Neuronal stem cell (in vitro differentiated cells): ENCODE results near the gene TNC.

Experiments used
- DNase-seq: peaks from one replicate; pipeline ENCODE4 v3.0.0-alpha.2; 2013; ENCODE audit warnings: low spot score
- H2AFZ ChIP-seq: one replicate; pipeline ENCODE4 v1.6.1; 2013; ENCODE audit warnings: mild to moderate bottlenecking, low read length, inconsistent platforms
- H2AK5ac ChIP-seq: 2 replicates; pipeline ENCODE4 v1.6.1; 2013; ENCODE audit warnings: low read depth, mild to moderate bottlenecking, inconsistent platforms, low read length, moderate library complexity, mixed read lengths
- H2BK120ac ChIP-seq: 2 replicates; pipeline ENCODE4 v1.6.1; 2013; ENCODE audit warnings: low read depth, mild to moderate bottlenecking, inconsistent platforms, low read length, moderate library complexity, mixed read lengths
- H2BK12ac ChIP-seq: one replicate; pipeline ENCODE4 v1.6.1; 2013; ENCODE audit warnings: low read length, inconsistent platforms
- H2BK15ac ChIP-seq: 2 replicates; pipeline ENCODE4 v1.6.1; 2013; ENCODE audit warnings: mild to moderate bottlenecking, low read length, inconsistent platforms, mixed read lengths
- H2BK5ac ChIP-seq: one replicate; pipeline ENCODE4 v1.6.1; 2013; ENCODE audit warnings: inconsistent platforms, mild to moderate bottlenecking, low read length, moderate library complexity
- H3K14ac ChIP-seq: one replicate; pipeline ENCODE4 v1.6.1; 2013; ENCODE audit warnings: low read length, inconsistent platforms
- H3K18ac ChIP-seq: 2 replicates; pipeline ENCODE4 v1.6.1; 2013; ENCODE audit warnings: low read length, inconsistent platforms
- H3K23ac ChIP-seq: 2 replicates; pipeline ENCODE4 v1.6.1; 2013; ENCODE audit warnings: low read depth, mild to moderate bottlenecking, mixed read lengths, low read length, inconsistent platforms; ENCODE audit not compliant: poor library complexity
- H3K27ac ChIP-seq: replicated peaks from 3 replicates; pipeline ENCODE4 v1.5.1; 2013; ENCODE audit warnings: low read length, inconsistent platforms
- H3K27me3 ChIP-seq, 3 experiments: 2 replicates each; pipeline ENCODE4 v1.6.1; 2013; ENCODE audit warnings: low read length in 3 of 3, mild to moderate bottlenecking in 2 of 3, inconsistent platforms in 1 of 3, low read depth in 1 of 3, mixed read lengths in 1 of 3, moderate library complexity in 1 of 3; ENCODE audit not compliant: control insufficient read depth in 3 of 3, insufficient read depth in 3 of 3
- H3K36me3 ChIP-seq, 2 donors: replicated peaks in 1 of 2; 2 replicates each; pipeline ENCODE4 v1.6.1; 2013; ENCODE audit warnings: low read length in 2 of 2; ENCODE audit not compliant: control insufficient read depth in 2 of 2, insufficient read depth in 2 of 2
- H3K4ac ChIP-seq: 2 replicates; pipeline ENCODE4 v1.6.1; 2013; ENCODE audit warnings: inconsistent platforms, mild to moderate bottlenecking, low read length, moderate library complexity
- H3K4me1 ChIP-seq, 2 donors: 1 replicate in 1 of 2; 2 replicates in 1 of 2; pipeline ENCODE4 v1.6.1; 2013; ENCODE audit warnings: low read length in 2 of 2, low read depth in 1 of 2; ENCODE audit not compliant: control insufficient read depth in 2 of 2, insufficient read depth in 1 of 2
- H3K4me2 ChIP-seq: one replicate; pipeline ENCODE4 v1.6.1; 2013; ENCODE audit warnings: mild to moderate bottlenecking, low read length, inconsistent platforms; ENCODE audit not compliant: insufficient read depth, poor library complexity, severe bottlenecking
- H3K4me3 ChIP-seq, 2 donors: 2 replicates each; pipeline ENCODE4 v1.5.1; 2013; ENCODE audit warnings: low read length in 2 of 2, mild to moderate bottlenecking in 2 of 2, inconsistent platforms in 1 of 2, moderate library complexity in 1 of 2
- H3K79me1 ChIP-seq: one replicate; pipeline ENCODE4 v1.6.1; 2013; ENCODE audit warnings: low read depth, mild to moderate bottlenecking, inconsistent platforms, low read length, moderate library complexity
- H3K9ac ChIP-seq: one replicate; pipeline ENCODE4 v1.6.1; 2013; ENCODE audit warnings: mild to moderate bottlenecking, low read depth, low read length, inconsistent platforms; ENCODE audit not compliant: poor library complexity
- H3K9me3 ChIP-seq, 2 donors: replicated peaks in 1 of 2; 2 replicates each; pipeline versions ENCODE3 to v1.6.1; 2013; ENCODE audit warnings: low read length in 2 of 2, mild to moderate bottlenecking in 2 of 2, inconsistent platforms in 1 of 2, low read depth in 1 of 2, mixed read lengths in 1 of 2, moderate library complexity in 1 of 2; ENCODE audit not compliant: control insufficient read depth in 2 of 2, insufficient read depth in 1 of 2
- H4K8ac ChIP-seq: one replicate; pipeline ENCODE4 v1.6.1; 2013; ENCODE audit warnings: low read depth, mild to moderate bottlenecking, inconsistent platforms, low read length, moderate library complexity
- H4K91ac ChIP-seq: one replicate; pipeline ENCODE4 v1.6.1; 2013; ENCODE audit warnings: low read length, low read depth, mild to moderate bottlenecking, inconsistent platforms; ENCODE audit not compliant: poor library complexity
- WGBS, 2 donors: extraction: QIAGEN DNeasy Blood & Tissue Kit; methylation state at CpG; one replicate each; pipeline ENCODE4 v1.1.7; 2013; ENCODE audit warnings: missing lambda C conversion rate in 2 of 2, mixed read lengths in 1 of 2; ENCODE audit not compliant: insufficient read length in 2 of 2, insufficient replicate concordance in 1 of 2; ENCODE audit errors: extremely low coverage in 2 of 2; 5-methylcytosine and 5-hydroxymethylcytosine counted together

TNC gene

GRCh38 chr9:115086886-115087285 is 31.1 kb downstream of the TNC start:
- Histone ChIP-seq H4K91ac (no peak overlapping the region), H3K14ac (peak overlapping the region; percentile 94), H3K79me1 (no peaks in the 10 kb centered on the region), H2BK15ac (peak overlapping the region; percentile 69), H2BK12ac (no peak overlapping the region), H3K36me3 (peaks cover 0 to 7% of the 10 kb centered on the region in 2 donors), H3K23ac (peak overlapping the region; percentile 92), H2AFZ (no peak overlapping the region), H3K9ac (peak overlapping the region; percentile 86), H2AK5ac (no peak overlapping the region), H2BK5ac (no peak overlapping the region), H3K4me3 (peak overlapping the region in 1 of 2 donors; percentile 61), H3K27ac (no peak overlapping the region), H3K4ac (no peak overlapping the region), H4K8ac (no peak overlapping the region), H2BK120ac (no peak overlapping the region), H3K4me2 (no peak overlapping the region), H3K27me3 (no peaks in the 10 kb centered on the region), H3K9me3 (no peaks in the 10 kb centered on the region), H3K18ac (peak overlapping the region; percentile 20), H3K4me1 (peaks cover 0 to 1% of the 10 kb centered on the region in 2 donors)
- DNase-seq = no peak
- no CpG with 5 or more reads among the region's 20 CpGs for WGBS, 2 donors

DNA sequence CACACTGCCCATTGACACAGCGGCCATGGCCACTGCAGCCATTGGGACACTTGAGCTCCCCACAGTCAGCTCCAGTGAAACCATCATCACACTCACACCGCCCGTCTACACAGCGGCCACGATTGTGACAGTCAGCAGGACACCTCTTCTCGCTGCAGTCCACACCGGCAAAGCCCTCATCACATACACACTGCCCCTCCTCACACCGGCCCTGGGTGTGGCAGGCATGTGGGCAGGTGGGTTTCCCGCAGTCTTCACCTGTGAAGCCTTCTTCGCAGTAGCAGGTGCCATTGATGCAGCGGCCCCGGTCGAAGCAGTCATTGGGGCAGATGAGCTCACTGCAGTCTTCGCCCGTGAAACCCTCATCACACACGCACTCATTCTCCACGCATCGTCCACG is 31.5 kb downstream of the TNC start:
- Histone ChIP-seq H2AK5ac (peak overlapping the region; percentile 78), H3K9me3 (no peaks in the 10 kb centered on the region), H3K4ac (no peak overlapping the region), H3K4me2 (no peak overlapping the region), H2BK15ac (peak overlapping the region; percentile 69), H4K8ac (no peak overlapping the region), H3K4me1 (peaks cover 0 to 1% of the 10 kb centered on the region in 2 donors), H3K23ac (peak overlapping the region; percentile 92), H3K27ac (no peak overlapping the region), H3K79me1 (no peaks in the 10 kb centered on the region), H3K18ac (peak overlapping the region; percentile 2), H2BK120ac (peak overlapping the region; percentile 41), H3K14ac (peak overlapping the region; percentile 94), H2BK12ac (no peak overlapping the region), H3K9ac (peak overlapping the region; percentile 86), H3K36me3 (peaks cover 0 to 7% of the 10 kb centered on the region in 2 donors), H3K27me3 (no peaks in the 10 kb centered on the region), H2BK5ac (no peak overlapping the region), H4K91ac (no peak overlapping the region), H2AFZ (no peak overlapping the region), H3K4me3 (peak overlapping the region in 1 of 2 donors; percentile 61)
- no CpG with 5 or more reads among the region's 19 CpGs for WGBS, 2 donors
- no peak for DNase-seq

- Histone ChIP-seq H3K4me2 (no peak overlapping the region), H3K14ac (peak overlapping the region; percentile 94), H4K8ac (peak overlapping the region; percentile 89), H3K79me1 (no peaks in the 10 kb centered on the region), H2BK15ac (peak overlapping the region; percentile 69), H3K4ac (no peak overlapping the region), H2BK120ac (peak overlapping the region; percentile 41), H3K36me3 (peaks cover 0 to 7% of the 10 kb centered on the region in 2 donors), H3K9me3 (no peaks in the 10 kb centered on the region), H3K4me3 (no peak overlapping the region), H3K27ac (no peak overlapping the region), H3K4me1 (peaks cover 0 to 1% of the 10 kb centered on the region in 2 donors), H4K91ac (peak overlapping the region; percentile 65), H3K23ac (peak overlapping the region; percentile 92), H3K18ac (peak overlapping the region; percentile 71), H2AFZ (no peak overlapping the region), H3K9ac (peak overlapping the region; percentile 50), H3K27me3 (no peaks in the 10 kb centered on the region), H2BK12ac (peak overlapping the region; percentile 31), H2AK5ac (peak overlapping the region; percentile 78), H2BK5ac (no peak overlapping the region)
- DNase-seq = no peak
- no CpG with 5 or more reads among the region's 22 CpGs for WGBS, 2 donors
Observed at GRCh38 chr9:115085773-115086377, 32.1 kb downstream of the TNC start.

- H3K4me1 ChIP-seq = peaks cover 0 to 1% of the 10 kb centered on the region in 2 donors
- H3K27me3 ChIP-seq = no peaks in the 10 kb centered on the region
- H4K91ac ChIP-seq = no peak overlapping the region
- H3K18ac ChIP-seq = no peak overlapping the region
- no peak overlapping the region for H3K4me3 ChIP-seq
- H3K36me3 ChIP-seq = peaks cover 0 to 7% of the 10 kb centered on the region in 2 donors
- H3K79me1 ChIP-seq = no peaks in the 10 kb centered on the region
- no peak overlapping the region for H3K23ac ChIP-seq
- no peak for DNase-seq
- no peak overlapping the region for H3K27ac ChIP-seq
- H2AK5ac ChIP-seq = no peak overlapping the region
- WGBS, 2 donors = no CpG with 5 or more reads among the region's 3 CpGs
- peak overlapping the region; percentile 43 for H2BK5ac ChIP-seq
- H2BK120ac ChIP-seq = no peak overlapping the region
- no peak overlapping the region for H2AFZ ChIP-seq
- no peak overlapping the region for H4K8ac ChIP-seq
- no peak overlapping the region for H3K4ac ChIP-seq
- H3K9ac ChIP-seq = no peak overlapping the region
- H2BK15ac ChIP-seq = no peak overlapping the region
- no peak overlapping the region for H3K14ac ChIP-seq
- no peak overlapping the region for H2BK12ac ChIP-seq
- no peaks in the 10 kb centered on the region for H3K9me3 ChIP-seq
- H3K4me2 ChIP-seq = no peak overlapping the region
Observed at GRCh38 chr9:115084709-115085108, 33.2 kb downstream of the TNC start.
